Astrocyte (in vitro differentiated cells and primary cell): ENCODE data around the gene NDUFC2. TPM values are rescaled to one million over a fixed set of nuclear protein-coding genes. Genes with fewer than 3 reads are reported as not detected.

ENCODE experiments used
- DNase-seq: peaks from one replicate; pipeline ENCODE4 v3.0.0-alpha.2; 2010; ENCODE audit warnings: low read depth
- FAIRE-seq: peaks from 2 replicates; lab custom pipeline; 2011; peaks lifted over from hg19 to GRCh38; lab: Jason Lieb, UNC
- H2AFZ ChIP-seq: 2 replicates; pipeline ENCODE4 v1.6.0; 2012; ENCODE audit warnings: low read depth, low read length, inconsistent platforms
- H3K27ac ChIP-seq: 2 replicates; pipeline ENCODE4 v1.5.1; 2011; ENCODE audit warnings: low read depth, low read length, inconsistent platforms
- H3K27me3 ChIP-seq: 2 replicates; pipeline ENCODE4 v1.6.0; 2011; ENCODE audit warnings: low read length, inconsistent platforms; ENCODE audit not compliant: insufficient read depth
- H3K36me3 ChIP-seq: 2 replicates; pipeline ENCODE4 v1.5.1; 2011; ENCODE audit warnings: low read length, inconsistent platforms; ENCODE audit not compliant: insufficient read depth
- H3K4me1 ChIP-seq: 2 replicates; pipeline ENCODE4 v1.5.1; 2011; ENCODE audit warnings: low read length, inconsistent platforms; ENCODE audit not compliant: insufficient read depth
- H3K4me2 ChIP-seq: 2 replicates; pipeline ENCODE4 v1.6.0; 2012; ENCODE audit warnings: low read length, inconsistent platforms
- H3K4me3 ChIP-seq: 2 replicates; pipeline ENCODE4 v1.5.1; 2011; ENCODE audit warnings: low read depth, mild to moderate bottlenecking, low read length, inconsistent platforms; ENCODE audit not compliant: insufficient read depth
- H3K79me2 ChIP-seq: 2 replicates; pipeline ENCODE4 v1.6.0; 2012; ENCODE audit warnings: mild to moderate bottlenecking, low read length, inconsistent platforms; ENCODE audit not compliant: insufficient read depth
- H3K9ac ChIP-seq: 2 replicates; pipeline ENCODE4 v1.6.0; 2012; ENCODE audit warnings: mild to moderate bottlenecking, low read length, inconsistent platforms
- H3K9me3 ChIP-seq: 2 replicates; pipeline ENCODE4 v1.5.1; 2012; ENCODE audit warnings: low read depth, mild to moderate bottlenecking, low read length, inconsistent platforms; ENCODE audit not compliant: insufficient read depth
- H4K20me1 ChIP-seq: 2 replicates; pipeline ENCODE4 v1.6.0; 2012; ENCODE audit warnings: low read length, inconsistent platforms; ENCODE audit not compliant: insufficient read depth
- H3K27ac Mint-ChIP-seq: one replicate; pipeline ENCODE4 v1.8.0; 2021; ENCODE audit warnings: mild to moderate bottlenecking, mixed read lengths; ENCODE audit not compliant: unreplicated experiment
- H3K27me3 Mint-ChIP-seq: one replicate; pipeline ENCODE4 v1.8.0; 2021; ENCODE audit warnings: low read depth, mixed read lengths; ENCODE audit not compliant: unreplicated experiment
- H3K36me3 Mint-ChIP-seq: one replicate; pipeline ENCODE4 v1.8.0; 2021; ENCODE audit warnings: low read depth, mixed read lengths; ENCODE audit not compliant: unreplicated experiment
- H3K4me1 Mint-ChIP-seq: one replicate; pipeline ENCODE4 v1.8.0; 2021; ENCODE audit warnings: low read depth, mixed read lengths; ENCODE audit not compliant: unreplicated experiment
- H3K4me3 Mint-ChIP-seq: one replicate; pipeline ENCODE4 v1.8.0; 2021; ENCODE audit warnings: mild to moderate bottlenecking, moderate library complexity, mixed read lengths; ENCODE audit not compliant: unreplicated experiment
- H3K9me3 Mint-ChIP-seq: one replicate; pipeline ENCODE4 v1.8.0; 2021; ENCODE audit warnings: mild to moderate bottlenecking, mixed read lengths; ENCODE audit not compliant: unreplicated experiment
- CTCF ChIP-seq: IDR thresholded peaks from 2 replicates; pipeline ENCODE4 v1.5.1; 2011; ENCODE audit warnings: low read depth, mild to moderate bottlenecking, inconsistent platforms, low read length, moderate library complexity; ENCODE audit not compliant: insufficient read depth
- EZH2 ChIP-seq: IDR thresholded peaks from 2 replicates; pipeline ENCODE4 v1.6.1; 2012; ENCODE audit warnings: mild to moderate bottlenecking, low read length, inconsistent platforms; ENCODE audit not compliant: insufficient read depth
- total RNA-seq: library from RNA; stranded (reverse); gene quantifications from 2 replicates; pipeline ENCODE4 v1.2.1, GENCODE V29; 2021

The NDUFC2 gene
- total RNA-seq, 1 donor from 2014 or later = 285 TPM

GRCh38 chr11:78057462-78058055, 22.1 kb downstream of the NDUFC2 start:
- FAIRE-seq = no peak

GRCh38 chr11:78056093-78056492, 23.6 kb downstream of the NDUFC2 start:
- no peak overlapping the region for H3K4me3 ChIP-seq
- no peak overlapping the region for H3K27ac Mint-ChIP-seq
- H3K4me2 ChIP-seq = no peak overlapping the region
- TF ChIP-seq EZH2 = no peak
- no peak for TF ChIP-seq CTCF
- no peaks in the 10 kb centered on the region for H3K9me3 Mint-ChIP-seq
- H3K9ac ChIP-seq = no peak overlapping the region
- FAIRE-seq (no peak), DNase-seq (no peak)
- H3K36me3 ChIP-seq = no peaks in the 10 kb centered on the region
- peaks cover 4% of the 10 kb centered on the region for H3K4me1 ChIP-seq
- no peak overlapping the region for H3K4me3 Mint-ChIP-seq
- H4K20me1 ChIP-seq = no peaks in the 10 kb centered on the region
- H3K79me2 ChIP-seq = no peaks in the 10 kb centered on the region
- H3K4me1 Mint-ChIP-seq = peaks cover 4% of the 10 kb centered on the region
- no peaks in the 10 kb centered on the region for H3K27me3 ChIP-seq
- no peaks in the 10 kb centered on the region for H3K27me3 Mint-ChIP-seq
- H3K9me3 ChIP-seq = no peaks in the 10 kb centered on the region
- H2AFZ ChIP-seq = no peak overlapping the region
- no peak overlapping the region for H3K27ac ChIP-seq
- H3K36me3 Mint-ChIP-seq = peaks cover 5% of the 10 kb centered on the region

More at GRCh38 chr11:78057462-78058055, 22.1 kb downstream of the NDUFC2 start:
- H3K4me1 ChIP-seq = no peaks in the 10 kb centered on the region
- H2AFZ ChIP-seq = no peak overlapping the region
- H4K20me1 ChIP-seq = no peaks in the 10 kb centered on the region
- Mint-ChIP-seq H3K27me3 (no peaks in the 10 kb centered on the region), H3K4me3 (no peak overlapping the region), H3K4me1 (no peaks in the 10 kb centered on the region), H3K9me3 (no peaks in the 10 kb centered on the region), H3K36me3 (peaks cover 5% of the 10 kb centered on the region), H3K27ac (no peak overlapping the region)
- no peak overlapping the region for H3K27ac ChIP-seq
- no peak overlapping the region for H3K9ac ChIP-seq
- no peaks in the 10 kb centered on the region for H3K79me2 ChIP-seq
- H3K9me3 ChIP-seq = no peaks in the 10 kb centered on the region
- no peak overlapping the region for H3K4me3 ChIP-seq
- H3K36me3 ChIP-seq = no peaks in the 10 kb centered on the region
- no peaks in the 10 kb centered on the region for H3K27me3 ChIP-seq
- TF ChIP-seq CTCF = no peak
- no peak for TF ChIP-seq EZH2
- DNase-seq = no peak
- no peak overlapping the region for H3K4me2 ChIP-seq

- H3K9ac ChIP-seq = no peak overlapping the region
- no peaks in the 10 kb centered on the region for H4K20me1 ChIP-seq
- no peak for FAIRE-seq
- H3K4me1 ChIP-seq = peaks cover 9% of the 10 kb centered on the region
- H3K4me1 Mint-ChIP-seq = peaks cover 10% of the 10 kb centered on the region
- H2AFZ ChIP-seq = no peak overlapping the region
- TF ChIP-seq EZH2 (no peak), CTCF (no peak)
- H3K36me3 ChIP-seq = no peaks in the 10 kb centered on the region
- no peak overlapping the region for H3K27ac Mint-ChIP-seq
- no peak overlapping the region for H3K27ac ChIP-seq
- H3K27me3 ChIP-seq = no peaks in the 10 kb centered on the region
- H3K4me2 ChIP-seq = no peak overlapping the region
- no peaks in the 10 kb centered on the region for H3K9me3 ChIP-seq
- no peak for DNase-seq
- H3K27me3 Mint-ChIP-seq = no peaks in the 10 kb centered on the region
- H3K4me3 ChIP-seq = no peak overlapping the region
- no peaks in the 10 kb centered on the region for H3K79me2 ChIP-seq
- H3K9me3 Mint-ChIP-seq = no peaks in the 10 kb centered on the region
- H3K4me3 Mint-ChIP-seq = no peak overlapping the region
- peaks cover 5% of the 10 kb centered on the region for H3K36me3 Mint-ChIP-seq
Measured at GRCh38 chr11:78054971-78055370, 24.7 kb downstream of the NDUFC2 start.
